Uterus (tissue), 4 donors: ENCODE measurements around the gene DNAH17. TPM values are rescaled to one million over a fixed set of nuclear protein-coding genes. Genes with fewer than 3 reads are reported as not detected.

Source experiments
- DNase-seq, 2 donors: peaks; one replicate each; pipeline ENCODE4 v3.0.0-alpha.2; 2019 to 2020
- H3K27ac ChIP-seq, 2 donors: fragments of 200-600 bp; sonication (generic); 1 replicate in 1 of 2; 2 replicates in 1 of 2; pipeline ENCODE4 v1.5.1; 2016 to 2018
- H3K27me3 ChIP-seq, 2 donors: fragments of 200-600 bp; sonication (generic); one replicate each; pipeline ENCODE4 v1.5.1; 2018 to 2019; ENCODE audit warnings: control low read depth in 1 of 2
- H3K36me3 ChIP-seq, 2 donors: fragments of 200-600 bp; sonication (generic); one replicate each; pipeline ENCODE4 v1.5.1; 2019; ENCODE audit warnings: control low read depth in 1 of 2
- H3K4me1 ChIP-seq, 2 donors: fragments of 200-600 bp; sonication (generic); one replicate each; pipeline ENCODE4 v1.5.1; 2018 to 2019; ENCODE audit warnings: control low read depth in 1 of 2
- H3K4me3 ChIP-seq, 2 donors: fragments of 200-600 bp; sonication (generic); 1 replicate in 1 of 2; 2 replicates in 1 of 2; pipeline ENCODE4 v1.5.1; 2018 to 2019; ENCODE audit warnings: mild to moderate bottlenecking in 1 of 2
- H3K9me3 ChIP-seq, 2 donors: fragments of 200-600 bp; sonication (generic); one replicate each; pipeline ENCODE4 v1.5.1; 2019; ENCODE audit warnings: control low read depth in 1 of 2
- POLR2A ChIP-seq, 2 donors: fragments of 450-650 bp; IDR thresholded peaks; one replicate each; pipeline ENCODE4 v1.6.1; 2016; ENCODE audit warnings: antibody characterized with exemption in 2 of 2, mild to moderate bottlenecking in 1 of 2, moderate library complexity in 1 of 2
- intact Hi-C: fragments of 100-400 bp; cut with DNase I; formaldehyde crosslinking; loops from one replicate; pipeline ENCODE4 v1.15.1; 2023; ENCODE audit warnings: low total_unique reads
- total RNA-seq, 4 donors: library from RNA; depleted of rRNA in 3 of 4; stranded (reverse); fragments of >200 nt in 3 of 4; gene quantifications; one replicate each; pipeline versions ENCODE4 v1.1.0 to v1.2.4, GENCODE V29; 2014 to 2023
- TF ChIP-seq, protein P1 (sequence below), 4 experiments: fragments of 200-600 bp in 2 of 4; fragments of 450-650 bp in 2 of 4; sonication (generic) in 2 of 4; IDR thresholded peaks; one replicate each; pipeline ENCODE4 v1.5.1; 2016 to 2019; ENCODE audit warnings: antibody characterized with exemption in 4 of 4, mild to moderate bottlenecking in 2 of 4, moderate library complexity in 1 of 4
- donor health status: DM: yes; HTN: yes; CAD: no.

The DNAH17 gene
- total RNA-seq, 4 donors from 2014 or later: 0.03 to 1.1 TPM; not detected in 2

DNA sequence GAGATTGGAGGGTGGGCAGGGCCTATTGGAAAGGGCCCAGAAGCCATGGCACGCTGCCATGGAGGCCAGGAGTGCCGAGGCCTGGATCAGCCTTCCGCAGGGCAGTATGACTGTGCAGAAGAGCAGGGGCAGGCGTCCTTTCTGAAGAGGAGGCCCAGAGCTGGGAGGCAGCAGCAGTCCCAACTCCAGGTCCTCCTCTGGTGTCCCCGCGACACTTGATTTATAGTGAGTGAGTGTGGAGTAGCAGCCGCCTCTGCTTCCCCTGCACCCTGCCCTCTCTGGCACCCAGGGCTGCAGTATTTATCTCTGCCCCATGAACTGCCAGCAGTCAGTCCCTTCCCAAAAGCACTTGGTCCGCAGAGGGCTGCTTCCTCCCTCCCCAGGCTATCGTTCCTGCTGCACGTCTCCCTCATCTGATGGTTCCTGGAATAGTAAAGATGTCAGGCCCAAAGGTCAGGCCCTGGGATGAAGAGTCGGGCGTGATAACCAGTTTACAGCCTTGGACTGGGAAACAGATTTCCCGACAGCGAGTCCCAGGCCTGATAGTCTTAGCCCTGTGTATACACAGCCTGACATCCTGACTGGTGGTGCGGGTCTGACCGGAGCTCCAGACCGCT lies 165.8 kb downstream of the DNAH17 start:
- Histone ChIP-seq H3K4me1 (peaks cover 0 to 5% of the 10 kb centered on the region in 2 donors), H3K27me3 (no peaks in the 10 kb centered on the region), H3K4me3 (no peak overlapping the region), H3K27ac (peak overlapping the region; percentile 43 to 55), H3K9me3 (no peaks in the 10 kb centered on the region), H3K36me3 (no peaks in the 10 kb centered on the region)
- no peak for TF ChIP-seq POLR2A (IDR thresholded peaks at IDR 0.05)
- TF ChIP-seq, protein P1, sequence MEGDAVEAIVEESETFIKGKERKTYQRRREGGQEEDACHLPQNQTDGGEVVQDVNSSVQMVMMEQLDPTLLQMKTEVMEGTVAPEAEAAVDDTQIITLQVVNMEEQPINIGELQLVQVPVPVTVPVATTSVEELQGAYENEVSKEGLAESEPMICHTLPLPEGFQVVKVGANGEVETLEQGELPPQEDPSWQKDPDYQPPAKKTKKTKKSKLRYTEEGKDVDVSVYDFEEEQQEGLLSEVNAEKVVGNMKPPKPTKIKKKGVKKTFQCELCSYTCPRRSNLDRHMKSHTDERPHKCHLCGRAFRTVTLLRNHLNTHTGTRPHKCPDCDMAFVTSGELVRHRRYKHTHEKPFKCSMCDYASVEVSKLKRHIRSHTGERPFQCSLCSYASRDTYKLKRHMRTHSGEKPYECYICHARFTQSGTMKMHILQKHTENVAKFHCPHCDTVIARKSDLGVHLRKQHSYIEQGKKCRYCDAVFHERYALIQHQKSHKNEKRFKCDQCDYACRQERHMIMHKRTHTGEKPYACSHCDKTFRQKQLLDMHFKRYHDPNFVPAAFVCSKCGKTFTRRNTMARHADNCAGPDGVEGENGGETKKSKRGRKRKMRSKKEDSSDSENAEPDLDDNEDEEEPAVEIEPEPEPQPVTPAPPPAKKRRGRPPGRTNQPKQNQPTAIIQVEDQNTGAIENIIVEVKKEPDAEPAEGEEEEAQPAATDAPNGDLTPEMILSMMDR (IDR thresholded peaks at IDR 0.05): no peak
- DNase-seq: peak in 1 of 2 donors; percentile 45
- intact Hi-C loops: no loop called here

DNA sequence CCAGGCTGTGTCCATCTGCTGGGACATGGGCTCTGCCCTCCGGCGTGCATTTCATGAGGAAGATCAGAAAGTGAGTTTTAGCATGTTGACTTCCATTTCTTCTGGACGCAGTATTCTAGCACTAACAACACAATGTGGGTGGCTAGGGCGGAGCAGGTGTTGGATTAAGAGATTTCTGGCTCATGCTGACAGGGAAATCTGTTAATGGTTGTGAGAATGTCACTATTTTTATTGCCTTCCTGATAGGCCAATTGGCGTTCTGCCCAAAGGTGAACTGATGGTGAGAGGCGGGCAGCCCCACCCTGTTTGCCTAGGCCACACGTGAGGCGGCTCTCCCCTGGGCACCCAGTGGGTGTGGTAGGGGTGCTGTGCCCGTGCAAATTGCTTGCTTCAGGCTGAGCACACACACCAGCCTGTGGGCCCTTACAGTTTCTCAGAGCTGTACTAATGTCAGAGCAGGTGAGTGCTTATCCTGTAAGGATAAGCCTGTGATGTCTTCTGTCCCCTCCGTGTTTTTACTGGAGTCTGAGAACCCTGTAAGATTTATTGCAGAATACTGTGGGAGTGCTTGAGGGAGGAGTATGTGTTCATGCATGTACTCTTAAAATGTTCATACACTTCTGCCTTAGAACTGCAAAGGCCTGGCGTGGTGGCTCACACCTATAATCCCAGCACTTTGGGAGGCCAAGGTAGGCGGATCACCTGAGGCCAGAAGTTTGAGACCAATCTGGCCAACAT lies 167.8 kb downstream of the DNAH17 start:
- Histone ChIP-seq H3K4me3 (no peak overlapping the region), H3K36me3 (no peaks in the 10 kb centered on the region), H3K27ac (no peak overlapping the region), H3K9me3 (no peaks in the 10 kb centered on the region), H3K4me1 (peaks cover 0 to 5% of the 10 kb centered on the region in 2 donors), H3K27me3 (no peaks in the 10 kb centered on the region)
- TF ChIP-seq, protein P1 (IDR thresholded peaks at IDR 0.05): no peak
- no peak for TF ChIP-seq POLR2A (IDR thresholded peaks at IDR 0.05)
- intact Hi-C loops: no loop called here
- no peak for DNase-seq

DNA sequence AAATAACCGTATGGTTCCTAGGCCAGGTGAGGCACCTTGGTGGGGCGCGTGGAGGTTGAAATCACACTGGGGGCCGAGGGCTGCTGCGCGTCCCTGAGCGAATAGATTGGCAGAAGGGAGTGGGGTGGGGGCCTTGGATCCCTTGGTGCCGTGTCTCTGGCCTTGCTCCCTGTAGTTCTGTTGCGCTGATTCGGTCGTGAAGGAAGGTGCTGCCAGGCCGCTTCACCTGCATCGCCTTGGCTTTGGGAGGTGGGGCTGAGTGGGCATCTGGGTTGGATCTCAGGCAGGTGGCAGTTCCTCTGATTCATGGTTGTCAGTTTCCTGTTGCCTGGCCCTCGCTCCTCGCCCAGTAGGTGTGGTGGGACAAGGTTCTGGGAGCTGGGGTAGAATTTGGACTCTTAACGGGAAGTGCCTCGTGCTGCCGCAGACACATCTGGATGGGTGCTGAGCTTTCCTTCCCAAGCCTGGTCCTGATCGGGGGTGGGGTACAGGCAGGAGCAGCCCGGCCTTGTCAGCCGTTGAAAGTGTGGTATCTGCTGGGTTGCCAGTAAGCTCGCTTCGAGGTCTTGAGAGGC lies 168.6 kb downstream of the DNAH17 start:
- Histone ChIP-seq H3K4me1 (peaks cover 0 to 5% of the 10 kb centered on the region in 2 donors), H3K36me3 (no peaks in the 10 kb centered on the region), H3K4me3 (no peak overlapping the region), H3K9me3 (no peaks in the 10 kb centered on the region), H3K27me3 (no peaks in the 10 kb centered on the region), H3K27ac (no peak overlapping the region)
- DNase-seq: no peak
- intact Hi-C loops: no loop called here
- TF ChIP-seq, protein P1 (IDR thresholded peaks at IDR 0.05): no peak
- TF ChIP-seq POLR2A (IDR thresholded peaks at IDR 0.05): no peak

DNA sequence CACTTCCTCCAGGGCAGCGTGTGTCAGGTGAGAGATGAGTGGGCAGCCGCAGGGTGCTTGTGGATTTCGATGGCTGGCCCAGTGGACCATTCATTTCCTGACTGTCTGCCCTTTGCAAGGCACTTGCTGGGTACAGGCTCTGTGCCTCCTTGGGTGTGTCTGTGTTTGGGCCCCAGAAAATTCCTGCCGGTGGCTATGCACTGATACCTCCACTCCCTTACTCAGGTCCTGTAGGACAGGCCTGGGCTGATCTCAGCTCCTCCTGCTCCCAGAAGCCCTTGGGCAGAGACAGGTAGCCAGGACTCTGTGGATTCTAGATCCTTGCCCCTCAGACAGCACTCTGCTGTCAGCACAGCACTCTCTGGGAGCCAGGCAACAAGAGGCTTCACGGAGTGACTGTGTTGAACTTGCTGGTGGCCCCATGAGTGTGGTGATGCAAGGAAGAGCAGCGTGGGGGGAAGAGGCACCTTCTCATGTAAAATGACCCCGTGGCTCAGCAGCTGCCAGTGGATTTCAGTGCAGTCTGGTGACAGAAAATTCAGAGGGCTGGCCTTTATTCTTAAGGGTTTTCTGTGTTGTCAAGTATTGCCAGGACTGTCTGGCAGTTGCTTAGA lies 169.7 kb downstream of the DNAH17 start:
- intact Hi-C loops: no loop called here
- H3K9me3 ChIP-seq: no peaks in the 10 kb centered on the region
- no peak for DNase-seq
- no peak overlapping the region for H3K4me3 ChIP-seq
- H3K27me3 ChIP-seq: no peaks in the 10 kb centered on the region
- H3K36me3 ChIP-seq: no peaks in the 10 kb centered on the region
- H3K27ac ChIP-seq: no peak overlapping the region
- TF ChIP-seq POLR2A (IDR thresholded peaks at IDR 0.05): no peak
- TF ChIP-seq, protein P1 (IDR thresholded peaks at IDR 0.05): no peak
- peaks cover 0 to 5% of the 10 kb centered on the region in 2 donors for H3K4me1 ChIP-seq
